HG03135 (cell line): Measurements from ENCODE around the gene ZNF141.
"Not testable (repeated sequence)": the region's sequence is repeated elsewhere in the genome, so short reads cannot be mapped to it uniquely, and the experiment has no call there.

Experiments used
- ATAC-seq: cut with Tn5 transposase; IDR thresholded peaks from one replicate; pipeline ENCODE4 v1.9.1; 2021; ENCODE audit warnings: mild to moderate bottlenecking, moderate library complexity; ENCODE audit not compliant: unreplicated experiment

The ZNF141 gene

GRCh38 chr4:384311-385010, 46.8 kb downstream of the ZNF141 start:
- no peak for ATAC-seq

- ATAC-seq = no peak
Observed at GRCh38 chr4:385934-386707, 48.5 kb downstream of the ZNF141 start.

- ATAC-seq = no peak
Observed at GRCh38 chr4:386708-387105, 49.1 kb downstream of the ZNF141 start.

- no peak for ATAC-seq
Observed at GRCh38 chr4:404006-404405, 66.4 kb downstream of the ZNF141 start.

GRCh38 chr4:408321-408720, 70.7 kb downstream of the ZNF141 start:
- ATAC-seq = not testable (repeated sequence)

GRCh38 chr4:422587-422986, 85.0 kb downstream of the ZNF141 start:
- ATAC-seq = no peak
